HFFc6 (cell line): ENCODE results near the gene CBX8. TPM values are rescaled to one million over a fixed set of nuclear protein-coding genes. Genes with fewer than 3 reads are reported as not detected.

Experiments used
- DNase-seq: peaks from one replicate; pipeline ENCODE4 v3.0.0-alpha.2; 2018
- H3K27ac Mint-ChIP-seq: 2 replicates; pipeline ENCODE4 v1.8.0; 2020; ENCODE audit warnings: mild to moderate bottlenecking, mixed read lengths
- H3K27me3 Mint-ChIP-seq: 2 replicates; pipeline ENCODE4 v1.8.0; 2021; ENCODE audit warnings: mild to moderate bottlenecking, moderate library complexity, mixed read lengths; ENCODE audit not compliant: insufficient read depth
- H3K36me3 Mint-ChIP-seq: 2 replicates; pipeline ENCODE4 v1.8.0; 2021; ENCODE audit warnings: low read depth, mixed read lengths
- H3K4me1 Mint-ChIP-seq: 2 replicates; pipeline ENCODE4 v1.8.0; 2020; ENCODE audit warnings: low read depth, mixed read lengths
- H3K4me3 Mint-ChIP-seq: 2 replicates; pipeline ENCODE4 v1.8.0; 2020; ENCODE audit warnings: mild to moderate bottlenecking, moderate library complexity, mixed read lengths
- H3K9me3 Mint-ChIP-seq: 2 replicates; pipeline ENCODE4 v1.8.0; 2020; ENCODE audit warnings: mild to moderate bottlenecking, mixed read lengths
- total RNA-seq, 6 experiments: library from RNA; stranded (reverse); fragmentation: NEBNext Ultra II Directional; extraction: Animal tissue kit (Norgen Biotek cat#: 25700); gene quantifications; 2 replicates in 1 of 6; 3 replicates in 5 of 6; pipeline ENCODE4 v1.2.3, GENCODE V29; 2021
- TF ChIP-seq, protein P1 (sequence below): fragments of 200-600 bp; sonication (generic); IDR thresholded peaks from 2 replicates; pipeline ENCODE4 v1.5.0; 2021; ENCODE audit warnings: antibody characterized with exemption, mild to moderate bottlenecking

The CBX8 gene
- total RNA-seq, 6 experiments from 2014 or later, result 6.0 to 10.6 (median 8.1) TPM

- peaks cover 5% of the 10 kb centered on the region for H3K36me3 Mint-ChIP-seq
- TF ChIP-seq, protein P1, sequence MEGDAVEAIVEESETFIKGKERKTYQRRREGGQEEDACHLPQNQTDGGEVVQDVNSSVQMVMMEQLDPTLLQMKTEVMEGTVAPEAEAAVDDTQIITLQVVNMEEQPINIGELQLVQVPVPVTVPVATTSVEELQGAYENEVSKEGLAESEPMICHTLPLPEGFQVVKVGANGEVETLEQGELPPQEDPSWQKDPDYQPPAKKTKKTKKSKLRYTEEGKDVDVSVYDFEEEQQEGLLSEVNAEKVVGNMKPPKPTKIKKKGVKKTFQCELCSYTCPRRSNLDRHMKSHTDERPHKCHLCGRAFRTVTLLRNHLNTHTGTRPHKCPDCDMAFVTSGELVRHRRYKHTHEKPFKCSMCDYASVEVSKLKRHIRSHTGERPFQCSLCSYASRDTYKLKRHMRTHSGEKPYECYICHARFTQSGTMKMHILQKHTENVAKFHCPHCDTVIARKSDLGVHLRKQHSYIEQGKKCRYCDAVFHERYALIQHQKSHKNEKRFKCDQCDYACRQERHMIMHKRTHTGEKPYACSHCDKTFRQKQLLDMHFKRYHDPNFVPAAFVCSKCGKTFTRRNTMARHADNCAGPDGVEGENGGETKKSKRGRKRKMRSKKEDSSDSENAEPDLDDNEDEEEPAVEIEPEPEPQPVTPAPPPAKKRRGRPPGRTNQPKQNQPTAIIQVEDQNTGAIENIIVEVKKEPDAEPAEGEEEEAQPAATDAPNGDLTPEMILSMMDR, result no peak
- H3K27ac Mint-ChIP-seq, result no peak overlapping the region
- peaks cover 4% of the 10 kb centered on the region for H3K27me3 Mint-ChIP-seq
- no peak overlapping the region for H3K4me3 Mint-ChIP-seq
- H3K4me1 Mint-ChIP-seq, result peaks cover 8% of the 10 kb centered on the region; the same call in 1 of the 2 replicates
- H3K9me3 Mint-ChIP-seq, result no peaks in the 10 kb centered on the region
- DNase-seq, result no peak
Observed at GRCh38 chr17:79833110-79833450, 36.2 kb upstream of the CBX8 start.

GRCh38 chr17:79832218-79833109, 35.6 kb upstream of the CBX8 start:
- no peak overlapping the region for H3K4me3 Mint-ChIP-seq
- DNase-seq, result no peak
- H3K4me1 Mint-ChIP-seq, result peaks cover 6% of the 10 kb centered on the region; the same call in 1 of the 2 replicates
- no peaks in the 10 kb centered on the region for H3K9me3 Mint-ChIP-seq
- peaks cover 4% of the 10 kb centered on the region for H3K27me3 Mint-ChIP-seq
- H3K27ac Mint-ChIP-seq, result no peak overlapping the region
- peaks cover 5% of the 10 kb centered on the region for H3K36me3 Mint-ChIP-seq
- TF ChIP-seq, protein P1, result no peak

DNA sequence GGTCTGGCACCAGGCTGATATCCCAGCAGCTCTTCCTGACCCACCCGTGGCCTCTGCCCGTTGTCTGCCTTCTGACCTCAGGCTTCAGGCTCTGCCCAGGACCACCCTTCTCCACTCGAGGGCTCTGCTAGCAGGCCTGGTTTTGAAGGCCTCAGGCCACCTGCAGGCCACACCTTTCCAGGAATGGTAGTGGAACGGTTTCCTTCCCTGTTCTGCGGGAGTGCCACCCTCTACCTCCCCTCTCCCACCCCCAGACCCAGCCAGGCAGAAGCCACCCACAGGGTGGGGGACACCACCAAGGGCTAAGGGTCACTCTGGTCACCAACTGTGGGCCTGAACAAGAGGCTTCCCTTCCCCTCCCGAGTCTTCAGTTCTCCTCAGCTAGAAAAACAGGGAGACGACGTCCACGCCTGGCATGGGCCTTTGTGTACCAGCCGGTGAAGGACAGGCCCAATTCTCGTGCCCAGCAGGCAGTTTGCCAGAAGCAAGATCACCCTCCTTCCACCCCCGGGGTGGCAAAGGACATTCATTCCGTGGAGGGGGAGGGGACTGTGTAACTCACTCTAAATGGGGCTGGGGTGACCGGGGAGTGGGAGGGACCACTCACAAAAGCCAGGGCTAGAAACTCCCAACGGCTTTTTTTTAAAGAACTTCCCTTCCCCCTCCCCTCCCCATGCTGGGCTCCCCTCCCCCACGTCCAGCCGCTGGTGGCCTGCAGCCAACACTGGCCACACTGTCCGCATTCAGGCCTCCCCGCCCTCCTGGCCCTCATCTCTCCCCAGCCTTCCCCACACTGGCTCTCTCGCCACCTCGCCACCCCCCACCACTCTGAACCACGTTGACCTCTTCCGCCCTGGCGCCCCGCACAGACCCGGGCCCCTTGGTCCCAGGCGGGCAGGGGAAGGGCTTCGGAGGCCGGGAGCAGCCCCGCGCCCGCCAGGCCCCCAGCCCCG, 34.7 kb upstream of the CBX8 start:
- peaks cover 2% of the 10 kb centered on the region; the same call in 1 of the 2 replicates for H3K27me3 Mint-ChIP-seq
- H3K36me3 Mint-ChIP-seq, result peaks cover 5% of the 10 kb centered on the region
- no peak overlapping the region for H3K4me3 Mint-ChIP-seq
- H3K27ac Mint-ChIP-seq, result no peak overlapping the region
- TF ChIP-seq, protein P1, result no peak
- no peaks in the 10 kb centered on the region for H3K9me3 Mint-ChIP-seq
- no peak for DNase-seq
- peaks cover 9% of the 10 kb centered on the region for H3K4me1 Mint-ChIP-seq

- DNase-seq, result no peak
- TF ChIP-seq, protein P1, result no peak
- Mint-ChIP-seq H3K4me3 (no peak overlapping the region), H3K36me3 (peaks cover 5% of the 10 kb centered on the region), H3K27ac (no peak overlapping the region), H3K27me3 (peaks cover 2% of the 10 kb centered on the region; the same call in 1 of the 2 replicates), H3K9me3 (no peaks in the 10 kb centered on the region), H3K4me1 (peaks cover 13% of the 10 kb centered on the region)
Observed at GRCh38 chr17:79830763-79831264, 33.9 kb upstream of the CBX8 start.

DNA sequence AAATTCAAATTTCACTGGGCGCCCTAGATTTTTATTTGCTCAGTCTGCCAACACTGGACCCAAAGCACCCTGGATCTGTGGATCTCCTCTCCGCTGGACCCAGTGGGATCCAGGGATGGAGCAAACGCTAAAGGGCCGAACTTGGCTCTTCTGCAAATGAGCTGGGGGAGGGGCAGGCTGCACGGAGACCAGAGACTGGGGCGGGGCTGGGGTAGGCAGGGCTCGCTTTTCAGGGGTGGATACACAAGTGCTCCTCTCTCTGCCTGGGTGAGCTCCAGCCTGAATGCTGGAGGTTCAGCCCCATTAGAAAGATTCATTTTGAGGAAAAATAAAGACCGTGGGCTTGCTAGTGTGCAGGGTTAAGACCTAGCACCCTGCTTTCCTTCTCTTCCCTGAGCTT, 33.4 kb upstream of the CBX8 start:
- Mint-ChIP-seq H3K4me1 (peaks cover 13% of the 10 kb centered on the region), H3K27ac (no peak overlapping the region), H3K9me3 (no peaks in the 10 kb centered on the region), H3K4me3 (no peak overlapping the region), H3K36me3 (peaks cover 5% of the 10 kb centered on the region), H3K27me3 (peaks cover 2% of the 10 kb centered on the region; the same call in 1 of the 2 replicates)
- TF ChIP-seq, protein P1, result no peak
- no peak for DNase-seq
